Breast epithelium (tissue), 3 donors: ENCODE data around the gene SLC27A5.

Experiments used
- CTCF ChIP-seq, 3 donors: fragments of 450-650 bp; IDR thresholded peaks; one replicate each; pipeline ENCODE4 v1.5.1; 2016 to 2017; ENCODE audit warnings: antibody characterized with exemption in 3 of 3, mild to moderate bottlenecking in 3 of 3, moderate library complexity in 3 of 3
- POLR2A ChIP-seq: fragments of 450-650 bp; IDR thresholded peaks from one replicate; pipeline ENCODE4 v1.6.1; 2016; ENCODE audit warnings: antibody characterized with exemption, mild to moderate bottlenecking, moderate library complexity
- POLR2AphosphoS5 ChIP-seq, 3 donors: sonication (generic); formaldehyde crosslinking; IDR thresholded peaks; one replicate each; pipeline ENCODE4 v1.6.1; 2017; ENCODE audit warnings: antibody characterized with exemption in 3 of 3

- TF ChIP-seq POLR2A (no peak), CTCF (IDR thresholded peaks at IDR 0.05) (no peak), POLR2AphosphoS5 (IDR thresholded peaks at IDR 0.05) (no peak)
These were observed 60.9 kb downstream of the SLC27A5 start for GRCh38 chr19:58450856-58451357.
